Measurements from ENCODE around the gene SEPSECS. TPM values are rescaled to one million over a fixed set of nuclear protein-coding genes. Genes with fewer than 3 reads are reported as not detected.

SEPSECS gene
- polyA plus RNA-seq, 1 donor from 2014 or later, result 6.5 TPM

DNA sequence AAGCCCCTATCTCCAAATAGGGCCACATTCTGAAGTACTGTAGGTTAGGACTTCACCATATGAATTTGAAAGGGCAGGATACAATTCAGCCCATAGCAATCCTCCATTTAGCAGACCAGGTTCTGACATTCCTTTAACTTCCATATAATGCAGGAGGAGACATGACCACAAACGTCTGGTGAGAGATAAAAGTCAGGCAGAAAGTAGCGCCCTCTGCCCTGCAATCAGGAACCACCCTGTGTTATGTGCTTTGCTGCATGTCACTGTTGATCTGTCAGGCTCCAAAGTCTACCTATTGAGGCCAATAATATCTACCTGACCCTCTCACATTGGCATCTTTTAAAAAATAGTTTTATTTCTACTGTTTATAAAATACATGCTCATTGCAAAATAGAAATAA is 30.2 kb upstream of the SEPSECS start:
- Histone ChIP-seq H3K9me3 (ENCODE audit: low read length) (no peaks in the 10 kb centered on the region), H3K4me2 (ENCODE audit: low read length) (no peak overlapping the region), H3K27ac (ENCODE audit: low read length) (no peak overlapping the region), H3K27me3 (ENCODE audit: insufficient read depth, low read depth, low read length) (no peaks in the 10 kb centered on the region), H3K4me3 (ENCODE audit: low read length) (no peak overlapping the region), H4K20me1 (ENCODE audit: insufficient read depth) (no peaks in the 10 kb centered on the region), H2AFZ (ENCODE audit: low read depth, low read length) (no peak overlapping the region), H3K36me3 (ENCODE audit: insufficient read depth, low read length) (no peaks in the 10 kb centered on the region), H3F3A (ENCODE audit: insufficient read depth, low read length, poor library complexity, severe bottlenecking) (no peaks in the 10 kb centered on the region), H3K9me2 (ENCODE audit: insufficient read depth, low read length) (no peaks in the 10 kb centered on the region), H3K9ac (ENCODE audit: low read length) (no peak overlapping the region), H3K79me2 (replicated peaks; ENCODE audit: insufficient read depth, low read length) (no peaks in the 10 kb centered on the region)
- TF ChIP-seq EP300 (conservative IDR thresholded peaks at IDR 0.05; ENCODE audit: poor library complexity, severe bottlenecking) (no peak), CTCF (IDR thresholded peaks at IDR 0.05; ENCODE audit: poor library complexity, severe bottlenecking) (no peak), SMC3 (conservative IDR thresholded peaks at IDR 0.05; ENCODE audit: poor library complexity) (no peak), REST (IDR thresholded peaks at IDR 0.05; ENCODE audit: borderline replicate concordance) (no peak), POLR2AphosphoS5 (IDR thresholded peaks at IDR 0.05) (no peak), RAD21 (conservative IDR thresholded peaks at IDR 0.05) (no peak), TAF1 (IDR thresholded peaks at IDR 0.05; ENCODE audit: low read depth) (no peak), MXI1 (conservative IDR thresholded peaks at IDR 0.05; ENCODE audit: poor library complexity, severe bottlenecking) (no peak), EZH2 (IDR thresholded peaks at IDR 0.05; ENCODE audit: borderline replicate concordance, insufficient read depth, low read length, poor library complexity, severe bottlenecking) (no peak)

GRCh38 chr4:25184056-25184455 is 23.8 kb upstream of the SEPSECS start:
- no peak for TF ChIP-seq SMC3 (conservative IDR thresholded peaks at IDR 0.05; ENCODE audit: poor library complexity)
- TF ChIP-seq MXI1 (conservative IDR thresholded peaks at IDR 0.05; ENCODE audit: poor library complexity, severe bottlenecking), result no peak
- no peak for TF ChIP-seq CTCF (IDR thresholded peaks at IDR 0.05; ENCODE audit: poor library complexity, severe bottlenecking)
- TF ChIP-seq POLR2AphosphoS5 (IDR thresholded peaks at IDR 0.05), result no peak
- no peak for TF ChIP-seq EZH2 (IDR thresholded peaks at IDR 0.05; ENCODE audit: borderline replicate concordance, insufficient read depth, low read length, poor library complexity, severe bottlenecking)
- no peak for TF ChIP-seq RAD21 (conservative IDR thresholded peaks at IDR 0.05)
- TF ChIP-seq EP300 (conservative IDR thresholded peaks at IDR 0.05; ENCODE audit: poor library complexity, severe bottlenecking), result no peak
- no peak for TF ChIP-seq TAF1 (IDR thresholded peaks at IDR 0.05; ENCODE audit: low read depth)
- no peak for TF ChIP-seq REST (IDR thresholded peaks at IDR 0.05; ENCODE audit: borderline replicate concordance)
- no peaks in the 10 kb centered on the region for H3K27me3 ChIP-seq (ENCODE audit: insufficient read depth, low read depth, low read length)
- no peaks in the 10 kb centered on the region for H3K36me3 ChIP-seq (ENCODE audit: insufficient read depth, low read length)
- H3K4me2 ChIP-seq (ENCODE audit: low read length), result no peak overlapping the region
- H3K9ac ChIP-seq (ENCODE audit: low read length), result no peak overlapping the region
- no peak overlapping the region for H2AFZ ChIP-seq (ENCODE audit: low read depth, low read length)
- no peaks in the 10 kb centered on the region for H4K20me1 ChIP-seq (ENCODE audit: insufficient read depth)
- no peaks in the 10 kb centered on the region for H3K9me3 ChIP-seq (ENCODE audit: low read length)
- H3K4me3 ChIP-seq (ENCODE audit: low read length), result no peak overlapping the region
- no peaks in the 10 kb centered on the region for H3K9me2 ChIP-seq (ENCODE audit: insufficient read depth, low read length)
- H3K27ac ChIP-seq (ENCODE audit: low read length), result no peak overlapping the region
- H3K79me2 ChIP-seq (replicated peaks; ENCODE audit: insufficient read depth, low read length), result no peaks in the 10 kb centered on the region
- H3F3A ChIP-seq (ENCODE audit: insufficient read depth, low read length, poor library complexity, severe bottlenecking), result no peaks in the 10 kb centered on the region
